ENCODE measurements around the gene MALL. TPM values are rescaled to one million over a fixed set of nuclear protein-coding genes. Genes with fewer than 3 reads are reported as not detected.

The MALL gene
- total RNA-seq, 4 donors from 2014 or later, result 12.6 to 33.3 (median 24.7) TPM

DNA sequence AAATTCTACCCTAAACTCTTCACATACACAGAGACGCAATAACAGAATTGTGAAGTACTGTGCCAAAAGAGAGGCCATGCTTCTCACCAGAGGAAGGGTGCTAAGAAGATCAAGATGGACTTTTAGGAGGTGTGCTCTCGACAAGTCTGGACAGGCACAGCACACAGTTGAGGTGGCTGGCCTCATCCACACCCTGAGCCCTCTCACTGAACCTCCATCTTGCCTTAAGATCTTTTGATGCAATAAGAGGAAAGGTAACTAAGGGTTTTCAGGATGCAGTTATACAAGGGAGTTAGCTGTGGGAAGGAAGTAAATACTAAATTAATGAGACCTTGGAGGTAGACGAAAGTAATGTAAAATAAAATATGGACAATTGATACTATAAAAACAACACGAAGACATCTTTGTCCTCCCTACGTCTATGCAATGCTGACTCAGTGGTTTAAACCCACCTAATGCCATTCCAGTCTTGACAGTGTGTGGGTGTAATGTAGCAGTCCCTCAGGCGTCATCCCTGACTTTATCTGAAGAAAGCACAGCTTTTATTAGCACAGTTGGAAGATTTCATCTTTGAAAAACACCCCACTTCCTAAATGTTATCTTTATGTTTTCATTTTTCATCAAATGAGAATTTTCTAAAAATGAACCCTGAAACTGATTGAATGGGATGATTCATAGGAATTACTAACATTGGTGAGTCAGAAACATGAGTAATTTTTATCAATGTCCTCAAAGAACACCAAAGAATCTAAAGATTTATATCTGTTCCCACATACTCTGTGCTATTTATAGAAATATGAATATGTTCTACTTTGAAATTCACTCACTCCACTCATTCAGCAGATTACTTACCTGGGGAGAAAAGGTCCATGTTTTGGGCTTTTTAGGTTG lies 34.0 kb upstream of the MALL start:
- peaks cover 0 to 2% (median 0%) of the 10 kb centered on the region in 4 donors for H3K9me3 ChIP-seq
- no peaks in the 10 kb centered on the region for H3K4me1 ChIP-seq
- TF ChIP-seq EP300 (IDR thresholded peaks at IDR 0.05) (no peak), POLR2A (IDR thresholded peaks at IDR 0.05) (no peak)
- TF ChIP-seq, protein P1, sequence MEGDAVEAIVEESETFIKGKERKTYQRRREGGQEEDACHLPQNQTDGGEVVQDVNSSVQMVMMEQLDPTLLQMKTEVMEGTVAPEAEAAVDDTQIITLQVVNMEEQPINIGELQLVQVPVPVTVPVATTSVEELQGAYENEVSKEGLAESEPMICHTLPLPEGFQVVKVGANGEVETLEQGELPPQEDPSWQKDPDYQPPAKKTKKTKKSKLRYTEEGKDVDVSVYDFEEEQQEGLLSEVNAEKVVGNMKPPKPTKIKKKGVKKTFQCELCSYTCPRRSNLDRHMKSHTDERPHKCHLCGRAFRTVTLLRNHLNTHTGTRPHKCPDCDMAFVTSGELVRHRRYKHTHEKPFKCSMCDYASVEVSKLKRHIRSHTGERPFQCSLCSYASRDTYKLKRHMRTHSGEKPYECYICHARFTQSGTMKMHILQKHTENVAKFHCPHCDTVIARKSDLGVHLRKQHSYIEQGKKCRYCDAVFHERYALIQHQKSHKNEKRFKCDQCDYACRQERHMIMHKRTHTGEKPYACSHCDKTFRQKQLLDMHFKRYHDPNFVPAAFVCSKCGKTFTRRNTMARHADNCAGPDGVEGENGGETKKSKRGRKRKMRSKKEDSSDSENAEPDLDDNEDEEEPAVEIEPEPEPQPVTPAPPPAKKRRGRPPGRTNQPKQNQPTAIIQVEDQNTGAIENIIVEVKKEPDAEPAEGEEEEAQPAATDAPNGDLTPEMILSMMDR (IDR thresholded peaks at IDR 0.05), result no peak
- DNase-seq (ENCODE audit: low spot score in 2 of 2), result no peak
- no peaks in the 10 kb centered on the region for H3K27me3 ChIP-seq
- peaks cover 0 to under 1% (median 0%) of the 10 kb centered on the region in 3 donors for H3K36me3 ChIP-seq
- H3K4me3 ChIP-seq, result no peak overlapping the region
- WGBS, 2 donors, result 56 to 63% methylated on average over 6 of the region's 6 CpGs
- no peak overlapping the region for H3K27ac ChIP-seq

DNA sequence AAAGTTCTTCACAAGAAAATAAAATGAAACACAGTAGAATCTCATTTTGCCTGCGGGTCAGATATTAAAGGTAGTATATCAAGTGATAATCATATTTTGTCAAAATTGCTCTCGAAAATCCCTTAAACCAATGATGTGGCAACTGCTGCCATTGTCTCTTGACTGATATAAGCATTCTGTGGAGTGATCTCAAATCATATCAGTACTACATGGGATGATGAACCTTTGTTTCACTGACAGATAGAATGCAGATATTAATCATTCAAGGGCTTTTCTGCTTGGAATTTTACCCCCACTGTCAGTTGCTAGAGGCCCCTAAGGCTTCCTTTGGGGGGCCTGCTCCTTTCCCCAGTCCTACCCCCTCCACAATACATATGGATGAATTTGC lies 31.3 kb upstream of the MALL start:
- 97 to 99% methylated on average over 2 of the region's 2 CpGs for WGBS, 2 donors
- no peak for TF ChIP-seq EP300 (IDR thresholded peaks at IDR 0.05)
- no peak for TF ChIP-seq POLR2A (IDR thresholded peaks at IDR 0.05)
- TF ChIP-seq, protein P1 (IDR thresholded peaks at IDR 0.05), result no peak

DNA sequence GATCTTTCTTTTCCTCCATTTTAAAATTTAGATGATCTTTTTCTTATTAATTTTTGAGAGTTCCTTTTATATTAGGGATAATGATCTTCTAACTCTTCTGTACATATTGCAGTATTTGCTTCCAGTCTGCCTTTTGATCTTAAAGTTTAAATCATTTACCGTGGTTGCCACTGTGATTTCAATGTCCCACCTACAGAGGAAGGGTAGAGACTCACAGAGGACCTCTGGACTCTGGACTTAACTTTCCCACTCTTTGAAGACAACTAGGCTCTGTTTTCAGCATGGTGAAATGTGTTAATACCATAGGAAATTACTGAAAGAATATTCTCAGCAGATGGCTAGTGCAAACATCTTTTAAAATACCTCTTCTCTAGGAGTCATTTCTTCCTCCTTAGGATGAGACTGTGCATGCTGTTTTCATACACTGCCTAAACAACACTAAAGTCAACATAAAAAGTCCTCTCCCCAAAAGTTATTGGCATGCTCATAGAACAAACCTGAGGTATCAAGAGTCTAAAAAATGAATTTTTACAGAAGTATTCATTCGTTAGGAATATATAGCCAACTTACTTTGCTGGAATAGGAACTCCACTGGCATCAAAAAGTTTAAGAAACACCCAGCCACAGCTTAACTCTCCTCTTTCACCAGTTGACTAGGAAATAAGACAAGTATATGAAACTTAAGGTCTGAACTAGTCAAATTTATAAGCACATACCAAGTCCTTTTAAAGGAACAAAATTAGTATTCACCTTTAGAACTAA lies 30.7 kb upstream of the MALL start:
- Histone ChIP-seq H3K36me3 (peaks cover 0 to 28% (median 0%) of the 10 kb centered on the region in 3 donors), H3K9me3 (no peaks in the 10 kb centered on the region), H3K27me3 (no peaks in the 10 kb centered on the region), H3K27ac (no peak overlapping the region), H3K4me3 (no peak overlapping the region), H3K4me1 (no peaks in the 10 kb centered on the region)
- TF ChIP-seq, protein P1 (IDR thresholded peaks at IDR 0.05), result no peak
- no peak for TF ChIP-seq POLR2A (IDR thresholded peaks at IDR 0.05)
- 91 to 94% methylated on average over 2 of the region's 2 CpGs for WGBS, 2 donors
- no peak for DNase-seq (ENCODE audit: low spot score in 2 of 2)

More for the DNA sequence above, 31.3 kb upstream of the MALL start:
- no peaks in the 10 kb centered on the region for H3K9me3 ChIP-seq
- no peak for DNase-seq (ENCODE audit: low spot score in 2 of 2)
- H3K4me3 ChIP-seq, result no peak overlapping the region
- no peak overlapping the region for H3K27ac ChIP-seq
- peaks cover 0 to 27% (median 0%) of the 10 kb centered on the region in 3 donors for H3K36me3 ChIP-seq
- no peaks in the 10 kb centered on the region for H3K4me1 ChIP-seq
- no peaks in the 10 kb centered on the region for H3K27me3 ChIP-seq

DNA sequence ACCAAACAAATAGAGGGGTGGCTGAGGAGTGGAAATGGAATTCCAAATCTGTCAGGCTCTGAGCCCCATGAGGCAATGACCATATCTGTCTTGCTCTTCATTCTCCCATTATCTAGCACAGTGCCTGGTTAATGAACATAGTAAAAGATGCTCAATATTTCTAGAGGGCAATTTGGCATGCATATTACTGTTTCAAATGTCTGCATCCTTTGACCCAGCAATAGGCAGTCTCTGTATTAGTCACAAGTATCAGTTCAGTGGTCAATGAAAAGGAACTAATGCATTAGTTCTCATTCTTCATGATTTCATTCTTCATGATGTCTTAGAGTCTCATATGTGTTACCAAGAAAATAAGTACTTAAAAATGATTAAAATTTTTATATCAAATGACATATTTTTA lies 28.4 kb upstream of the MALL start:
- H3K9me3 ChIP-seq, result no peaks in the 10 kb centered on the region
- H3K4me3 ChIP-seq, result no peak overlapping the region
- peaks cover 0 to 37% (median 0%) of the 10 kb centered on the region in 3 donors for H3K36me3 ChIP-seq
- no peaks in the 10 kb centered on the region for H3K27me3 ChIP-seq
- no peak for DNase-seq (ENCODE audit: low spot score in 2 of 2)
- H3K4me1 ChIP-seq, result no peaks in the 10 kb centered on the region
- TF ChIP-seq, protein P1 (IDR thresholded peaks at IDR 0.05), result no peak
- no peak for TF ChIP-seq EP300 (IDR thresholded peaks at IDR 0.05)
- no peak for TF ChIP-seq POLR2A (IDR thresholded peaks at IDR 0.05)
- no peak overlapping the region for H3K27ac ChIP-seq

DNA sequence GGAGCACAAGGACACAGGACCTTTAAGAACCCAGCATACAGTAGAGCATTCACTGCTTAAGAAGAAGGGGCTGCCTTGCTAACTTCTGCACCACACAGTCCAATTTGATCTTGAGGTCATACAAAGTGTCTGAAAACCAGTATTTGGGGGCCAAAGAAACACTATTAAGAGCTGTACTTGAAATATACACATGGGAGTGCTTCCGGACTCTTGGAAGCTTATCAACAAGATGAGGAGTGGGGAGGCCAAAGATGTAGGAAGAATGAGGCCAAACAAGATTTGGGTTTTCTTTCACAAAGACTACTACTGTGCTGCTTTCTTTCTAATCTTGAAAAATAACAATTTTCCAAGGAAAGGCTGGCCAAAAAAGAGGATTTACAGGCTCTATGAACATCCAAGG lies 24.8 kb upstream of the MALL start:
- Histone ChIP-seq H3K27me3 (no peaks in the 10 kb centered on the region), H3K36me3 (peaks cover 0 to 37% (median 0%) of the 10 kb centered on the region in 3 donors), H3K4me3 (no peak overlapping the region), H3K27ac (no peak overlapping the region), H3K9me3 (no peaks in the 10 kb centered on the region), H3K4me1 (no peaks in the 10 kb centered on the region)
- TF ChIP-seq EP300 (IDR thresholded peaks at IDR 0.05), result no peak
- TF ChIP-seq POLR2A (IDR thresholded peaks at IDR 0.05), result no peak
- TF ChIP-seq, protein P1 (IDR thresholded peaks at IDR 0.05), result no peak
- 33 to 42% methylated on average over 1 of the region's 1 CpG for WGBS, 2 donors
- no peak for DNase-seq (ENCODE audit: low spot score in 2 of 2)

Measured in tibial nerve (tissue), 4 donors.